Thoracic aorta (tissue), 2 donors: ENCODE measurements around the gene HPGDS. TPM values are rescaled to one million over a fixed set of nuclear protein-coding genes. Genes with fewer than 3 reads are reported as not detected.
"Not testable (repeated sequence)": the region's sequence is repeated elsewhere in the genome, so short reads cannot be mapped to it uniquely, and the experiment has no call there.

Experiments used
- ATAC-seq: fragments of 150-250 bp; one replicate; pipeline ENCODE4 v1.8.0; 2017; ENCODE audit warnings: low read depth; ENCODE audit not compliant: insufficient number of reproducible peaks, low FRiP score
- DNase-seq: peaks from one replicate; pipeline ENCODE4 v3.0.0-alpha.2; 2020; ENCODE audit warnings: low spot score
- H3K27ac ChIP-seq, 2 donors: fragments of 200-600 bp; sonication (generic); 1 replicate in 1 of 2; 2 replicates in 1 of 2; pipeline ENCODE4 v1.5.1; 2016; ENCODE audit warnings: mild to moderate bottlenecking in 2 of 2, moderate library complexity in 2 of 2
- H3K27me3 ChIP-seq: fragments of 200-600 bp; sonication (generic); replicated peaks from 2 replicates; pipeline ENCODE4 v1.6.0; 2016; ENCODE audit warnings: mild to moderate bottlenecking; ENCODE audit not compliant: insufficient read depth
- H3K36me3 ChIP-seq: fragments of 200-600 bp; sonication (generic); one replicate; pipeline ENCODE4 v1.5.1; 2016
- H3K4me1 ChIP-seq, 2 donors: fragments of 200-600 bp; sonication (generic); 1 replicate in 1 of 2; 2 replicates in 1 of 2; pipeline versions ENCODE4 v1.5.1 to v1.6.0; 2016; ENCODE audit warnings: low read depth in 2 of 2, mild to moderate bottlenecking in 1 of 2; ENCODE audit not compliant: control insufficient read depth in 1 of 2
- H3K4me3 ChIP-seq: fragments of 200-600 bp; sonication (generic); 2 replicates; pipeline ENCODE4 v1.5.1; 2016; ENCODE audit warnings: mild to moderate bottlenecking
- H3K9me3 ChIP-seq: fragments of 200-600 bp; sonication (generic); 2 replicates; pipeline ENCODE4 v1.5.1; 2016
- total RNA-seq, 2 donors: library from RNA; depleted of rRNA; stranded (reverse); fragments of >200 nt; gene quantifications; one replicate each; pipeline versions ENCODE4 v1.1.0 to v1.2.3, GENCODE V29; 2016
- TF ChIP-seq, protein P1 (sequence below): fragments of 200-600 bp; sonication (generic); IDR thresholded peaks from one replicate; pipeline ENCODE4 v1.5.1; 2019; ENCODE audit warnings: antibody characterized with exemption

The HPGDS gene
- total RNA-seq, 2 donors from 2014 or later, result 2.8 to 16.7 TPM

DNA sequence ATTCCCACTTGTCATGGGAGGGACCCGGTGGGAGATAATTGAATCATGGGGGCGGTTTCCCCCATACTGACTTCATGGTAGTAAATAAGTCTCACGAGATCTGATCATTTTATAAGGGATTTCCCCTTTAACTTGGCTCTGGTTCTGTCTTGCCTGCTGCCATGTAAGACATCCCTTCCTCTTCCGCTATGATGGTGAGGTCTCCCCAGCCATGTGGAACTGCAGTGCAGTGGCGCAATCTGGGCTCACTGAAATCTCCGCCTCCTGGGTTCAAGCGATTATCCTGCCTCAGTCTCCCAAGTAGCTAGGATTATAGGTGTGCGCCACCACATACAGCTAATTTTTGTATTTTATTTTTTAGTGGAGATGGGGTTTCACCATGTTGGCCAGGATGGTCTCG is 2.9 kb downstream of the HPGDS start:
- Histone ChIP-seq H3K36me3 (no peaks in the 10 kb centered on the region), H3K9me3 (no peaks in the 10 kb centered on the region), H3K4me3 (peak overlapping the region; percentile 35), H3K27me3 (no peaks in the 10 kb centered on the region), H3K27ac (no peak overlapping the region), H3K4me1 (peaks cover 0 to 3% of the 10 kb centered on the region in 2 donors)
- DNase-seq, result no peak
- ATAC-seq, result no peak
- TF ChIP-seq, protein P1, sequence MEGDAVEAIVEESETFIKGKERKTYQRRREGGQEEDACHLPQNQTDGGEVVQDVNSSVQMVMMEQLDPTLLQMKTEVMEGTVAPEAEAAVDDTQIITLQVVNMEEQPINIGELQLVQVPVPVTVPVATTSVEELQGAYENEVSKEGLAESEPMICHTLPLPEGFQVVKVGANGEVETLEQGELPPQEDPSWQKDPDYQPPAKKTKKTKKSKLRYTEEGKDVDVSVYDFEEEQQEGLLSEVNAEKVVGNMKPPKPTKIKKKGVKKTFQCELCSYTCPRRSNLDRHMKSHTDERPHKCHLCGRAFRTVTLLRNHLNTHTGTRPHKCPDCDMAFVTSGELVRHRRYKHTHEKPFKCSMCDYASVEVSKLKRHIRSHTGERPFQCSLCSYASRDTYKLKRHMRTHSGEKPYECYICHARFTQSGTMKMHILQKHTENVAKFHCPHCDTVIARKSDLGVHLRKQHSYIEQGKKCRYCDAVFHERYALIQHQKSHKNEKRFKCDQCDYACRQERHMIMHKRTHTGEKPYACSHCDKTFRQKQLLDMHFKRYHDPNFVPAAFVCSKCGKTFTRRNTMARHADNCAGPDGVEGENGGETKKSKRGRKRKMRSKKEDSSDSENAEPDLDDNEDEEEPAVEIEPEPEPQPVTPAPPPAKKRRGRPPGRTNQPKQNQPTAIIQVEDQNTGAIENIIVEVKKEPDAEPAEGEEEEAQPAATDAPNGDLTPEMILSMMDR, result no peak

DNA sequence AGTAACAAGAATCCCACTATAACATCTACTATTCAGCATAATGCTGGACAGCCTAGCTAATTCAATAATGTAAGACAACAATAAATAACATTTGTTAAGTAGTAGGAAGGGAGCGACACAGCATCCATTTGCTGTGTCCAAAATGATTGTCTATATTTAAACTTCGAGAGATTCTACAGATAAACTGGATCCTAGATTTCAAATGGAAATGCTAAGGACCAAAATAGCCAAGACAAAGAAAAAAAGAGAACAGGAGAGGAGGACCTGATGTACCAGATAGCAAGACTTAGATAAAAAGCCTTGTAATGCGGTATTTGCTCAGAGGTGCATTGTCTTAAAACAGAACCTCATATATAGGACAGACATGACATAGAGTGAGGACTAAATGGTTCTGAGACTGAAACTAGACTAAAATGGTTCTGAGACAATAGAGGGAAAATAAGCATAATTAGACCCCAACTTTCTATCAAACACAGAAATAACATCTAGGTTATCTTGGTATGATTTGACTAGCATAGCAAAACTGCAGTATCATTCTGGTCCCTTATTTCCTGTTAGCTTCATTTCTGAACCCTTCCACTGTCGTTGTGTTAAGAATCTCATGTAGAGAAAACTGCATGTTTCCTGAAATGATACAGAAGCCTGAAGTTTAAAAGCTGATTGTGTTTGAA is 3.8 kb downstream of the HPGDS start:
- no peaks in the 10 kb centered on the region for H3K36me3 ChIP-seq
- H3K4me3 ChIP-seq, result peak overlapping the region; percentile 35
- peaks cover 0 to 3% of the 10 kb centered on the region in 2 donors for H3K4me1 ChIP-seq
- H3K27me3 ChIP-seq, result no peaks in the 10 kb centered on the region
- TF ChIP-seq, protein P1, result no peak
- ATAC-seq, result no peak
- H3K27ac ChIP-seq, result no peak overlapping the region
- no peaks in the 10 kb centered on the region for H3K9me3 ChIP-seq
- no peak for DNase-seq

DNA sequence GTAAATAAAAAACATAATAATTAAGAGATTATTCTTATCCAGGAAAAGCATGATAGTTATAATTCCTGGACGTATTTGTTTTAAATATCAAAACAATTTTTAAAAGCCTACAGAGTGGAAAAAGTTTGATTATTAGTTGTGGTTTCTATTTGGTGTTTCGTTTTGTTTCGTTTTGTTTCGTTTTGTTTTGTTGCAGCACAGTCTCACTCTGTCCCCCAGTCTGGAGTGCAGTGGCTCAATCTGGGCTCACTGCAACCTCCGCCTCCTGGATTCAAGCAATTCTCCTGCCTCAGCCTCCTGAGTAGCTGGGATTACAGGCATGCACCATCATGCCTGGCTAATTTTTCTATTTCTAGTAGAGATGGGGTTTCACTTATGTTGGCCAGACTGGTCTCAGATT is 5.8 kb downstream of the HPGDS start:
- not testable (repeated sequence) for ATAC-seq, H3K36me3 ChIP-seq, H3K4me3 ChIP-seq, DNase-seq, H3K27ac ChIP-seq, H3K9me3 ChIP-seq, H3K4me1 ChIP-seq, H3K27me3 ChIP-seq

DNA sequence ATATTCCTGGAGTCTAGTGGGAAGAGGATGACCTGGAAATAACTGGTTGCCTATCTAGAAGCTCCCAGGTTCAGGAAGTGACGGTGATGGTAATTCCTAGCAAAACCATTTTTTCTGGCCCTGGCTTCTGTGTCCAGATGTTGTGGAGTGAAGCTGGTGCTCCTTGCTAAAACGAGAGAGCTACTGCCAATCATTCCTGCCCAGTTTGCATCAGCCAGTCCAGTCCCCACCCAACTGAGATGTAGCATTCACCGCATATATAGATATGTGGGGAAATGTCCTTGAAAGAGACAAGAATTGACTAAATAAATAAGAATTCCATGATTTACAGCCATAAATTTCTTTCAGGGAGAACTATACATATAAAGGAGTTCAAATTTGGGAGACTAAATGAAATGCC is 6.3 kb downstream of the HPGDS start:
- TF ChIP-seq, protein P1, result no peak
- Histone ChIP-seq H3K4me3 (no peak overlapping the region), H3K27ac (no peak overlapping the region), H3K36me3 (no peaks in the 10 kb centered on the region), H3K4me1 (peaks cover 0 to 3% of the 10 kb centered on the region in 2 donors), H3K9me3 (no peaks in the 10 kb centered on the region), H3K27me3 (no peaks in the 10 kb centered on the region)
- DNase-seq (no peak), ATAC-seq (no peak)

DNA sequence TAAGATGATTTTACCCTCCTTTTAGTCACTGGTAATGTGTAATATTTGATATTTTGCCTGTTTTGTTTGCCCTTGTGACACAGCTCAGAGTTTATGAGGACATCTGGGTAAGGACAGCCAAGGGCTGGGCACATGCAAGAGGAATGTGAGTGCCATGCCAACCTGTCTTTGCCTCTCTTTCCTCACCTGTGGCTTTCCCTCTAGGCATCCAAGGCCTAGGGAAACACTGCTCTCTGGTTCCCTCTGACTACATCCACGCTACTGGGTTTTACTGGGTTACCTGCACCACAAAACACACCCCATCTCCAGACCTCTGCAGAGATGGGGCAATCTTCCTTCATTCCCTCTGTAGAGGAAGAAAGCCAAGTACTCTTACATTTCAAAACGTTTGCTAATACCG is 7.7 kb downstream of the HPGDS start:
- Histone ChIP-seq H3K4me3 (no peak overlapping the region), H3K27me3 (no peaks in the 10 kb centered on the region), H3K36me3 (no peaks in the 10 kb centered on the region), H3K27ac (no peak overlapping the region), H3K4me1 (peaks cover 0 to 3% of the 10 kb centered on the region in 2 donors), H3K9me3 (no peaks in the 10 kb centered on the region)
- TF ChIP-seq, protein P1, result no peak
- DNase-seq (no peak), ATAC-seq (no peak)

DNA sequence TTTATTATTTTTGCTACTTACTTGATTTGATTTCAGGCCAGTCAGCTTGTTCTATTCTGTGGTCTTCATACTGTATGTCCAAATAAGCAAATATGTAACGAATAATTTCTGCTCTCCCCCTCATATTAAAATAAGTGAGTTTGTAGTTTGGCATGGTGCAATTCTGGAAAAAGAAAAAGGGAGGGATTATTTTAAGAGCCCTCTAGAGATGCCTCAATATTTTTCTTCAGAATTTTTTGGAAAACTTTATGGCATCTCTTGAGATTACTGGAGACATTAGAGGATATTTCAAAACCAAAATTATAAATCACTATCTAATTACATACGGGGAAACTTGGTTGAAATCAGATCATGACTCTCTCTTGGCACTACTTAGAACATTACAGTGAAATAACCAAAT is 8.2 kb downstream of the HPGDS start:
- peaks cover 0 to 3% of the 10 kb centered on the region in 2 donors for H3K4me1 ChIP-seq
- TF ChIP-seq, protein P1, result no peak
- DNase-seq (no peak), ATAC-seq (no peak)
- no peaks in the 10 kb centered on the region for H3K36me3 ChIP-seq
- H3K4me3 ChIP-seq, result no peak overlapping the region
- no peaks in the 10 kb centered on the region for H3K27me3 ChIP-seq
- H3K9me3 ChIP-seq, result no peaks in the 10 kb centered on the region
- H3K27ac ChIP-seq, result no peak overlapping the region
